Measurements from ENCODE around the gene HSPE1. TPM values are rescaled to one million over a fixed set of nuclear protein-coding genes. Genes with fewer than 3 reads are reported as not detected.
"Not testable (repeated sequence)": the region's sequence is repeated elsewhere in the genome, so short reads cannot be mapped to it uniquely, and the experiment has no call there.

The HSPE1 gene
- 326 and 343 TPM in 2 replicates for total RNA-seq (2014; rRNA removed; shearing (Covaris generic))
- 180 and 325 TPM in 2 replicates for polyA plus RNA-seq (2014; cell fraction: nucleus; rRNA removed)

DNA sequence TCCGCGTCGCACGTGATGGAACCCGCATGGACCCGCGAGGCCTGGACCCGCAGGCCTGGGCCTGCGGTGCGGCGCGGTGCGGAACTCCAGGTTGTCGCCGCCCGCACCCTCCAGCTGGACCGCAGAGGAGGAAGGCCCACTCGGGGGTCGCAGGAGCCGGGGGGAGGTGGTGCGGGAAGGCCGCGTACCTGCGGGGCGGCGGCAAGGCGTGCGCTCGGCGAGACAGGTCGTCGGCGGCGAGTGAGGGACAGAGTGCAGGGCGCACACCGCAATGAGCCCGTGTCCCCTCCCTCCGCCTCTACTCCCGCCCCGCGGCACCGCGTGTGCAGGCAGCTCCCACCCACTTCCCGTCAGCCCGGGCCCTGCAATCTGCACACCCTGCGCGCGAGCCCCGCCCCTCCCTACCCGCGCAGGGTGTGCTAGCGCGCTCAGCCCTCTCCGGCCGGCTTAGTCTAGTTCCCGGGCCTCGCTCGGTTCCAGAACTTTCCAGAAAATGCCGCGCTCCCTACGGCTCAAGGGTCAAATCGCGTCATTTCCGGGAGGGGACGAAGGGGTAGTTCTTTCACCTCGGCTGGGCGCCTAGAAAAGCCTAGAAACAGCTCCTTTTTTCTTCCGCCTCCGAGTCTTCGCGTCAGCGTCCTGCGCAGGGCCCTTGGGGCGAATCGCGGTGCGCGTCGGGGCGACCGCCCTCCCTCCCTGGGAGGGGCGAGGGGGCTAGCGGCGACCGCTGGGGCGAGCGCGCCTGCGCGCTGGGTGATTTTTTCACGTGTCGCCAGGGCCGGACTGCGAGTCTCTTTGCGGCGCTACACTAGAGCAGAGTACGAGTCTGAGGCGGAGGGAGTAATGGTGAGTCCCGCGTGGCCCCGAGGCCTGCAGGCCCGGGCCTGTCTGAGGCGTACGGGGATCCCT is at the start of gene HSPE1, which contains the start of gene HSPD1:
HSPE1 (plus strand) TSS at position 786 of the 909 bp plus-strand sequence; CDS start at position 844, 58 bp downstream.
HSPD1 (minus strand) TSS at position 247 of the 909 bp plus-strand sequence. CDS start 992 bp downstream, outside the sequence.
- peak; percentile 100 for DNase-seq (ENCODE audit: extremely low read depth, low read depth)

GRCh38 chr2:197450465-197450864 is 49.7 kb upstream of the HSPE1 start:
- no peak for DNase-seq (ENCODE audit: extremely low read depth, low read depth)

DNA sequence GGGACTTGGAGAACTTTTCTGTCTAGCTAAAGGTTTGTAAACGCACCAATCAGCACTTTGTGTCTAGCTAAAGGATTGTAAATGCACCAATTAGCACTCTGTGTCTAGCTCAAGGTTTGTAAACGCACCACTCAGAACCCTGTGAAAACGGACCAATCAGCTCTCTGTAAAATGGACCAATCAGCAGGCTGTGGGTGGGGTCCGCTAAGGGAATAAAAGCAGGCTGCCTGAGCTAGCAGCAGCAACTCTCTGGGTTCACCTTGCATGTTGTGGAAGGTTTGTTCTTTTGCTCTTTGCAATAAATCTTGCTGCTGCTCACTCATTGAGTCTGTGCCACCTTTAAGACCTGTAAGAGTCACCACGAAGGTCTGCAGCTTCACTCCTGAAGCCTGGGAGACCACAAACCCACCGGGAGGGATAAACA is 49.2 kb upstream of the HSPE1 start:
- DNase-seq (ENCODE audit: extremely low read depth, low read depth) = not testable (repeated sequence)

DNA sequence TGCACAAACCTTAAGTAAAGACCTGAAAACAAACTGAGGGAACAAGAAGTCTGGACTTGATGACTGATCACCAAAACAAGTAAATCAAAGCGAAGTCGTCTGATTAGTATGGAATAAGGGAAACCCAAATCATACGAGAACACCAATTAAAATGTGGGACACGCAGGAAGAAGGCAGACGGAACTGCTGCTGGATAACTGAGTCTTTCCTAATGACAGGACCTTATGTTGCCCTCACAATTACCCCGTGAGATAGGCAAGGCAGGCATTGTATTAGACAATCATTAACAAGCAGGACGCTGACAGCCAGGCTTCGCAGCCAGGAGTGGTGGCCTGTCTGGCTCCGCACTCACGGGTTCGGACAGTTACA is 47.4 kb upstream of the HSPE1 start:
- DNase-seq (ENCODE audit: extremely low read depth, low read depth) = no peak

- DNase-seq (ENCODE audit: extremely low read depth, low read depth) = peak; percentile 99
Measured at GRCh38 chr2:197453123-197453913, 46.9 kb upstream of the HSPE1 start, which contains the start of gene COQ10B. COQ10B (plus strand) TSS chr2:197453552; CDS start chr2:197453561, 9 bp downstream.

DNA sequence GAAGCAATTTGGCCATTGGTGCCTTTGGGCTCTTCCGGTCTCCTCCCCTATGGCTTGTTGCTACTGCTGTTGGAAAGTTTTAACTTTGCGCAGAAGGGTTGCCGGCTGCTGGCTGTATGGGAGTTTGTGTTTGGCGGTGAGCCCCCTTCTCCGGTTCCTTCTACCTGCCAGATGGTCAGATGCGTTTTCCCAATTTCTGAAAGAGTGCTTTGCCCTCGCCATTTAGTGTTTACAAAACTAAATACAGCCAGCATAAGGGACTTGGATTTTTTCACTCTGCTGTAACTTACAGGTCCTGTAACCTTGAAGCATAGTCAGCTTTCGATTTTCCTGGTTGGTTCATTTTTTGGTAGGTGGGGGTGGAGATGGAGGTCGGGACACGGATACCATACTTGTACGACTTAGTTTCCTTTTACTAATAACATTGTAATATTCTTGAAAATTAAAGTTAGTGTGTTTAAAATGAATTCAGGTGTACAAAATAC is 46.2 kb upstream of the HSPE1 start:
- DNase-seq (ENCODE audit: extremely low read depth, low read depth) = peak; percentile 87

DNA sequence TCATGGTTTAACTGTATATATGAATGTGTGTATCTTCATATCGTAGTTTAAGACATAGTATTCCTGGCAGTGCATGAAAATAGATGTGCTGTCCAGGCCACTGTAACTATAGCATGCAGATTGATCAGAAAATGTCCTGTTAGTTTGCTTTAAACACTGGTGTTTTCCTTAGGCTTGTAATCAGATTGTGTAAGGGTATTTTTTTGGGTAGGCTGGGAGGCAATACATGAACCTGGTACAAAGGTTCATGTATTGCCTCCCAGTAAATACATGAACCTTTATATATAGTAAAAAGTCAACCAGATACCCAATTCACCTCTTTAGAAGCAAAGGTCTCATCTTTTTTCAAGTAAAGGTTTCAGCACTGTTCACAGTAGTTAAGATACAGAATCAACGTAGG is 45.3 kb upstream of the HSPE1 start:
- no peak for DNase-seq (ENCODE audit: extremely low read depth, low read depth)

DNA sequence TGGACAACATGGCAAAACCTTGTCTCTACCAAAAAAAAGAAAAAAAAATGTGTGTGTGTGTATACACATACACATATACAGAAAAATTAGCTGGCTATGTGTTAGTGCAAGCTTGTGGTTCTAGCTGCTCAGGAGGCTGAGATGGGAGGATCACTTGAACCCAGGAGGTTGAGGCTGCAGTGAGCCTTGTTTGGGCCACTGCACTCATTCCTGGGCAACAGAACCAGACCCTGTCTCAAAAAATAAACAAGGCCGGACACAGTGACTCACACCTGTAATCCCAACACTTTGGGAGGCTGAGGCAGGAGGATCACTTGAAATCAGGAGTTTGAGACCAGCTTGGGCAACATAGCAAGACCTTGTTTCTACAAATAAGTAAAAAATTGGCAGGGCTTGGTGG is 44.8 kb upstream of the HSPE1 start:
- DNase-seq (ENCODE audit: extremely low read depth, low read depth) = no peak

DNA sequence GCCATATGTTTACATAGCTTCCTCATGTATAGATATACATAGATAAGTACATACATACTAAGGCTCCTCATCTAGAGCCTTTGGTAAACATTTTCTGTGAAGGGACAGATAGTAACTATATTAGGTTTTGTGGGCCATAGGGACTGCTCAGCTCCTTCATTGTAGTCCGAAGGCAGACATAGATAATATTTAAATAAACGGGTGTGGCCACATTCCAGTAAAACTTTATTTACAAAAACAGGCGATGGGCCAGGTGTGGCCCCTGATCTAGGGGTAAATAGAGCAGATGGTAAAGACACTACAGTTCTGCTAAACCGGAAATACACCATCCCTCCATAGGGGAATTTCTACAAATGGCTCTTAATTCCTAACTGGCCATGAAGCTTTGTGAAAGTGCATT is 39.5 kb upstream of the HSPE1 start:
- DNase-seq (ENCODE audit: extremely low read depth, low read depth) = no peak

GRCh38 chr2:197461057-197461456 is 39.1 kb upstream of the HSPE1 start:
- DNase-seq (ENCODE audit: extremely low read depth, low read depth) = no peak

DNA sequence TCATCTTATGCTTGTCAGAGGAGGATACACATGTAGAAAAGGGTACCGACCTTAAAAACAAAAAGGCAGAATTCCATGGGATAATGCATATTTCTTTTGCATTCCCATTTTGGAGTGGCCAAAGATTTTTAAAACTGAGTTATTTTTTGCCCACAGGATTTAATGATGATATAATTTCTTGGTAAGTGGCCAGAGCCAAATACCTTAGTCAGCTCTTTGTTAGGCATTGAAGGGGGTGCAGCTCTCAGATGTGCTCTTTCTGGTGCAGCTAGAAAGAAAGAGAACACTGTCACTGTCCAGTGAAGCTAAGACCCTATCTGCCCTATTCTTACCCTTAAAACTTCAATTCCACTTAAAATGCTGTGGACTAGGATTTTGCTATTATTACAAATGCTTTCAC is 36.0 kb upstream of the HSPE1 start:
- no peak for DNase-seq (ENCODE audit: extremely low read depth, low read depth)

GRCh38 chr2:197472166-197472565 is 28.0 kb upstream of the HSPE1 start:
- no peak for DNase-seq (ENCODE audit: extremely low read depth, low read depth)

GRCh38 chr2:197477797-197478196 is 22.4 kb upstream of the HSPE1 start:
- no peak for DNase-seq (ENCODE audit: extremely low read depth, low read depth)

DNA sequence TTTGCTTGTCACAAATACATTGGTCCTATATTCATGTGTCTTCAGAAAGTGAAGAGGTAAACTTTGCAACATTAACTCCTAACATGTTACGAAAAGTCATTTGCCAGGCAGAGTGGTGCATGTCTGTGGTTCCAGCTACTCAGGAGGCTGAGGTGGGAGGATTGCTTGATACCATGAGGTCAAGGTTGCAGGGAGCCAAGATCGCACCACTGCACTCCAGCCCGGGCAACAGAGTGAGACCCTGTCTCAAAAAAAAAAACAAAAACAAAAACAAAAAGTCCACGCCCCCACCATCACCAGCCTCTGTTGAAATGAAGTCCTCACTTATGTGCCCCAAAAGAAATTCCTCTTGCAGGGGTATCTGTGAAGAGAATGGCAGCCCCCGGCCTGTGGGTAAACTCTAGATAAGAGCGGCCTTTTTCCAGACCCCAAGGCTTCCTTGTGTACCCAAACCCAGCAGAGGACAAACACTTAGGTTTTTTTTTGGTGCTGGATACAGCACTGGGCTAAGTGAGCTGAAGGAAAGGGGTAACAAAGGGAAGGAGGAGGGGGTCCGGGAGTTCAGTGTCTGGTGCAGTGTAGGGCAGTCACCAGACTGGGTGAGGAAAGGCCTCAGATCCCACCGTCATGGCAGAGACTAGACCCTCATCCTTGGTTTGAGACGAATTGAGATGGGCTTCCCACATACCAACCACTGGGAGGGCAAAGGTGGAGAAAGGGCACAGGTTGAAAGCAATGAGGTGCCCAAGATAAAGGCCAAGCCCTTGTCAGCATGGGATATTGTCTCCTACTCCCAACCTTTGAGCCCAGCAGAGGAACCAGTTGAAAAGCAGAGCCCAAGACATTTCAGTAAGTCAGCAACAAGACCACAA is 19.8 kb upstream of the HSPE1 start:
- no peak for DNase-seq (ENCODE audit: extremely low read depth, low read depth)

DNA sequence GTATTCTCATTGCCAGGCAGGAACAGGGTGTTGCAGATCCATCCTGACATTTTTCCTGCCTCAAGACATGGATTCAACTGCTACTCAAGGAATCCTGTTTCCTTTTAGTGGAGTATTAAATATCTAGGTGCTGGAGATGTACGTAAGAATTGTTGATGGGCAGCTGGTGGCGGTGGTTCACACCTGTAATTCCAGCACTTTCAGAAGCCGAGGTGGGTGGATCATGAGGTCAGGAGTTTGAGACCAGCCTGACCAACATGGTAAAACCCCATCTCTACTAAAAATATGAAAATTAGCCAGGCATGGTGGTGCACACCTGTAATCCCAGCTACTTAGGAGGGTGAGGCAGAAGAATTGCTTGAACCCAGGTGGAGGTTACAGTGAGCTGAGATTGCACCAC is 15.9 kb upstream of the HSPE1 start:
- DNase-seq (ENCODE audit: extremely low read depth, low read depth) = not testable (repeated sequence)

DNA sequence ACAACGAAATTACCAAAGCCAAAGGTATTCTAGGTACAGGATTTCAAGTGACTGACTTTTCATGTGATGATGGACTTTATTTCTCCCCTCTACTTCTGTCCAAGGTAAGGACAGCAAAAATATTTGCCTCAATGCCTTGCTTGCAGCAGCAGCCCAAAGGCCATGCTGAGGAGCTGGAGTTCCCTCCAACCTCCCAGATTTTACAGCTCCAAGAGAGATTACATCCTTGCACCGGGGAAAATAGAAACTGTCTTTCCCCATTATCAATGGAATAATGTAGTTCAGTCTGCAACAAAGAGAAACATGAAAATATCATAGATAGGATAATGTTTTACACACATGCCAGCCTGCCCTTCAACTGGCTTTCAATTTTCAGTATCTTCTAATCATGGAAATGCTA is 14.0 kb upstream of the HSPE1 start:
- no peak for DNase-seq (ENCODE audit: extremely low read depth, low read depth)

DNA sequence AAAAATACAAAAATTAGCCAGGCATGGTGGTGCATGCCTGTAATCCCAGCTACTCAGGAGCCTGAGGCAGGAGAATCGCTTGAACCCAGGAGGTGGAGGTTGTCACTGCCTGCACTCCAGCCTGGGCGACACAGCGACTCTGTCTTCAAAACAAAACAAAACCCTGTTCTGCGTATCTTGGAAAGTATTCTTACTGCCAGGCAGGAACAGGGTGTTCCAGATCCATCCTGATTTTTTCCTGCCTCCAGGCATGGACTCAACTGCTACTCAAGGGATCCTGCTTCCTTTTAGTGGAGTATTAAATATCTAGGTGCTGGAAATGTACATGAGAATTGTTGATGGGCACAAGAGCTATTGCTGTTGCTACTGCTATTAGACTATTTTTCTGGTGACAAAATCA is 12.8 kb upstream of the HSPE1 start:
- no peak for DNase-seq (ENCODE audit: extremely low read depth, low read depth)

DNA sequence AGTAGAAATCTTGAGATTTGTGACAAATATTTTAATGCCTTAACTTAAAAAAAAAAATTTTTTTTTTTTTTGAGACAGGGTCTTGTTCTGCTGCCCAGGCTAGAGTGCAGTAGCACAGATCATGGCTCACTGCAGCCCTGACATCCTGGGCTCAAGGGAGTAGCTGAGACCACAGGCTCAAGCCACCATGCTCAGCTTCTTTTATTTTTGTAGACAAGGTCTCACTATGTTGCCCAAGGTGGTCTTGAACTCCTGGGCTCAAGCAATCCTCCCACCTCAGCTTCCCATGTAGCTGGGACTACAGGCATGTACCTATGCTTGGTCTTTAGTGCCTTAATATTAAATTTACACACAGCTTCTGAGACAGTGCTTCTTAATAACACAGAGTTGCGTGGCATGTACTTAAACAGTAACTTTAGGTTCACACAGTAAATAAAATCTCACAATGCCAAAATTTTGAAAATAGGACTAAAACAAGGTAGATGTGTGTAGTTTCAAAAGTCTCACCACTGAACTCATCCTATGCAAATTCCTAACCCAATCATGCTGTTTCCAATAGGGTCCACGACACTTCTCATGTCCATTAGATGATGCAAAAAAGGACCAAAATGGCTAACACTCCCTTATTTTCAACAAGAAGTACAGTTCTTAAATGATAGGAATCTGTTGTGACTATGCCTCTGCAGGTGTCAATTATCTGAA is 4.6 kb upstream of the HSPE1 start:
- no peak for DNase-seq (ENCODE audit: extremely low read depth, low read depth)

- no peak for DNase-seq (ENCODE audit: extremely low read depth, low read depth)
Measured at GRCh38 chr2:197496695-197497094, 3.5 kb upstream of the HSPE1 start.

DNA sequence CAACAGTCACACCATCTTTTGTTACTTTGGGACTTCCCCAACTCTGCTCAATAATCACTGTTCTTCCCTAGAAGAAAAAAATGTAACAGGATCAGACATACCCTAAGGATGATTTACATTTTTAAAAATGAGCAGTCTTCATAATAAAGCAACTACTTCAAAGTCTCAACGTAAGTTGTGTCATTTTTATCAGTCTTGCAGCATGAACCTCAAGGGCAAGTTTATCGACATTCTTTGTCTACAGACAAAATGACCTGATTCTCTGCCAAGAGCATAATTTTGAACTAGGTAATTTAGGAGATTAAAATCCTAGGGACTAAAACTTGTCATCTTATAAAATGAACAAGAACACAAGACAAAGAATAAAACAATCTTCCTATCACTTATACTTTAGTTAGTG is 2.9 kb upstream of the HSPE1 start:
- no peak for DNase-seq (ENCODE audit: extremely low read depth, low read depth)

All from NCI-H460 (cell line).